GM21390 (cell line): ENCODE measurements around the gene NRG2.
A peak's percentile ranks its signal among the peaks of the same experiment; 100 is the strongest.

Experiments used
- ATAC-seq: cut with Tn5 transposase; IDR thresholded peaks from one replicate; pipeline ENCODE4 v1.9.1; 2021; ENCODE audit not compliant: unreplicated experiment

Gene NRG2

DNA sequence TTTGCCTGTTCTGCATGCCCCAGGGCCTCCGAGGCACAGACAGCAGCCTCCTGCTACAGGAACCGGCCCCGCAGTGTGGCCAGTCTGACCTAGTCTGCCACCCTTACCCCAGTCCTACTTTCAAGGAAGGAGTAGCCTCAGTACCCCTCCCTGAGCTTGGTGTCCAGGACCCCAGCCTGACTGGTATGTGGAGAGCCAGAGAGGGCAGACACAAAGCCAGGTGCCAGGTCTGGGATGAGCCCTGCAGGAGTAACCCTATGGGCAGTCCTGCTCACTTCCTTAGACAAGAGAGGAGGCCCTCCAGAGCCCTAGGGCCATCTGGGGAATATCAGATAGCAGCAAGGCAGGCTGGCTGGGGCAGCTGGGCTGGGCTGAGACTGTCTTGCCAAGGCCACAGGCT is 67.8 kb downstream of the NRG2 start:
- no peak for ATAC-seq

- no peak for ATAC-seq
Observed at GRCh38 chr5:139974661-139975060, 68.4 kb downstream of the NRG2 start.

GRCh38 chr5:139971202-139971725 is 71.8 kb downstream of the NRG2 start:
- ATAC-seq = no peak

DNA sequence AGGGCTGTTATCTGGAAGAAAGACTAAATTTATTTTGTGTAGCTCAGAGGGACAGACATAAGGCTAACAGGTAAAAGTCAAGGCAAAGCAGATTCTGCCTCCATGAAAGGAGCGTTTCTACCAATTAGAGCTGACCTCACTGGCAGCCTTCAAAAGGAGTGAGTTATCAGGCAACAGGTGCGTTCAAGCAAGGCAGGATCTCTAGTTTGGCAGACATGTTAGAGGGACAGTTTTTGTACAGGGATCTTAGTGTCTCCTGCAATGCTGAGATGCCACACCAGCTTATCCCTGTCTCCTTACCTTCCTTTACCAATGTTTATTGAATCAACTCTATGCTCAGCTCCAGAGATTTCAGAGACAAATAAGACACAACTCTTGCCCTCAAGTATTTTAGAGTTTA is 73.8 kb downstream of the NRG2 start:
- no peak for ATAC-seq

DNA sequence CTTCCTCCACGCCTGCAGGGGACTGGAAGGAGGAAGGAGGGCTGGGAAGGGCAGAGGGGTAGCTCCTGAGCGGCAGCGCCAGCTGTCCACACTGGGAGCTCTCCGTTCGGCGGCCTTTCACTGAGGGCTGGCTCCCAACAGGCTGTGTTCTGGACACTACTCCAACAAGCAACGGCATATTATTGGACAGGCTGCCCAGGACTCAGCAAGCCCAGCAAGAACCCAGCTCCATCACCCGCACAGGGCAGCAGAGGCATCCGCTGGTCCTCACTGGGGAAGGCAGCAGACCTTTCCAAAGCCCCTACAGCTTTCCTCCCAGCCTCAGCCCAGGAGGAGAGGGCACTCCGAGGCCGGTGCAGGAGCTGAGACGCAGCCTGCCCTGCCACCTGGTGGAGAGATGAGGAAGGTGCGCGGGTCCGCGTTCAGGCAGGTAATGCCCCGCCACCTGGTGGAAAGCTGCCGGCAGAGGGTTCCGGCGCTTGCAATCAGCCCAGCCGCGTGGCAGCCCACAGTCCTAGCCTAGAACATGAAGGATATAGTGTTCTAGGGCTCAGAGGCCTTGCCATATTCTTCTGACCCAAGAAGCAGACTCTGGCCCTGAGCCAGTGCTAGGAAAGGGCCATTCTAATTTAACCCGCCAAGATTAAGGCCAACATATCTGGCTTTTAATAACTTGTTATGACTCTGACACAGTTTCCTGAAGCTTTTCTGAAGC is 74.4 kb downstream of the NRG2 start:
- ATAC-seq = peak; percentile 97

DNA sequence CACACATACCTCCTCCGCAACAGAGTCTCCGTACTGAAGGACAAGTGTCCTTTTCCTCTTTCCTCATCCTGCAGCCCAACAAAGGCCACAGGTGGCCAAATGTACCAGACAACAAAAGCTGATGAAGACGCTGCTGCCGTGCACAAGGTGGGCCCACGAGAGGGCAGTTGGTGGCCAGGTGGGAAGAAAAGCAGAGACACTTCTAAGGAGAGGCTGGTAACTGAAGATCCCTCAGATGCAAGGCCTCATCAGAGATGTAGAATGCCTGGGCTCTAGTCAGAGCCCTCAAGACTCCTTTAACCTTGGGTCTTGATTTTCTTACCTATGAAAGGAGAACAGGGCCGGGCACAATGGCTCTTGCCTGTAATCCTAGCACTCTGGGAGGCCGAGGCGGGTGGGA is 75.7 kb downstream of the NRG2 start:
- ATAC-seq = no peak

GRCh38 chr5:139966856-139967255 is 76.2 kb downstream of the NRG2 start:
- ATAC-seq = no peak

- no peak for ATAC-seq
Observed at GRCh38 chr5:139964994-139965565, 78.0 kb downstream of the NRG2 start.

GRCh38 chr5:139964266-139964993 is 78.7 kb downstream of the NRG2 start:
- ATAC-seq = no peak

DNA sequence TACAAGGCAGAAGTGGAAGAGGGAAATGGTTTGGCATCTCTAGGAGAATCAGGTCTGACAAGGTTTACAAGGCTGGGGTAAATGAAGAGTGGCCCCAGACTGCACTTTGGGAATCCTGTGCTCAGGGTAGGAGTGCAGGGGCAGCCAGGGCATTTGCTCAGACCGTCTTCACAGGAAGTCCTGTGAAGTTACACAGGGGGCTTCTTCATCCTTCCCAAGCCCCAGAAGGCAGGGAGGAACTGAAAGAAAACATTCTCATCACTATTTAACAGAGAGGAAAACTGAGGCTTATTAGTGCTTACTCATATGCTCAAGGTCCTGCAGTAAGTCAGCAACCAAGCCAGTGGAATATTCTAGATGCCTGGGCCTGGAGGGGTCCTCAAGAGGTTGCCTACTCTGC is 80.7 kb downstream of the NRG2 start:
- no peak for ATAC-seq

DNA sequence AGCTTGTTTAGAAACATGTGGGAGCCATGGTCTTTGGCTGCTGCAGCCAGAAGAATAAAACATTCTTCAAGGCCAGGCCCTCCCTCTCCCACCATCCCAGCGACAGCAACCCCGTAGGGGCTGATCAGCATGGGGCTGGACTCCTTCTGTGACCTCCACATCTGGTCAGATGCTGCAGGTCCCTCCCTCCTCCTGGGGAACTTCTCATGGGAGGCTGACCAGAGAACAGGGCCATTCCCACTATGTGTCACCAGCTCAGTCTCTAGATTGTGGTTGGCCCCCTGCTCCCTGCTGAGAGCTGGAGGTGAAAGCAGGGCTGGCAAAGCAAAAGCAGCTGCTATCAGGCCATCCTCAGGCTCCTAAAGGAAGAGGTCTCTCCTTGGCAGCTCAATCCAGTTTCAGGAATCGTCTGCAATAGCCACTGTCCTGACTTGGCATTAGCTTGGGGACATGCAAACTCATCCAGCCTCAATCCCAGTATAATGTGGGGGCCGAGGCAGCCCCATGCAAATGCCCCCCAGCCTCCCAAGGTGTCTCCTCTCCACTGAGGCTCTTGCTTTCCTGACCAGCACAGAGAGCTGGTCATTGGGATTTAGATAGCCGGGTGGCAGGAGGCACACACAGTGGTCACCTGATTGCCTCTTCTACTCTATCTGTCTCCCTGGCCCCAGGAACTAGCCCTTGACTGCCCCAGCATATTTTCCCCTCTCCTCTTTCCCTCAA is 81.5 kb downstream of the NRG2 start:
- no peak for ATAC-seq

DNA sequence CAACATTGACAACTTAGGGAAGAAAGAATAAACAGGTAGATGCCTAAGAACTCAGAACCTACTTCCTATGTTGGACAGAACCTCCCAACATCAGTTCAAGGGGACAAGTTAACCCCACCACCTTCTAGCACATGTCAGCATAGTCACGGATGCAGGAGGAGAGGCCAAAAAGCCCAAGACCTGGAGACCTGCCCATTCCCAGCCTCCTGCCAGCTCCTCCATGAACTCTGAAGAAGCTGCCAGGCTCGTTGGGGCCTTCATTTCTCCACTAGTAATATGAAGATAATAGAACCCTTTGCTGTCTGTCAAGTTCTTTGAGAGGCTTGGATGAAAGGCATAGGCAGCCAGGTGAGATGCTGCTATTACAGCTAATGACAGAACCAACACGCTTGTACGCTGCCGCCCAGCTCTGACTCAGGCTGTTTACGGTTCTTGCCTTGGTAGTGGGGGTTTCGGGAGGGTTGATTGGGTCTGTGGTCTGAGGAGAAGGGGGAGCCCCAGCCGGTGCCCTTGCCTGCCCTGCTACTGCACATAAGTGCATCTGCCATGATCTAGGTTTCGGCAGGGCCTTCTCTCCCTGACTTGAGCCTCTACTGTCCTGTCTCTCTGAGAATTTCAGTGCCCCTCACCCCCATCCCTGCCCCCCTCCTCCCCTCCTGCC is 82.2 kb downstream of the NRG2 start:
- no peak for ATAC-seq

DNA sequence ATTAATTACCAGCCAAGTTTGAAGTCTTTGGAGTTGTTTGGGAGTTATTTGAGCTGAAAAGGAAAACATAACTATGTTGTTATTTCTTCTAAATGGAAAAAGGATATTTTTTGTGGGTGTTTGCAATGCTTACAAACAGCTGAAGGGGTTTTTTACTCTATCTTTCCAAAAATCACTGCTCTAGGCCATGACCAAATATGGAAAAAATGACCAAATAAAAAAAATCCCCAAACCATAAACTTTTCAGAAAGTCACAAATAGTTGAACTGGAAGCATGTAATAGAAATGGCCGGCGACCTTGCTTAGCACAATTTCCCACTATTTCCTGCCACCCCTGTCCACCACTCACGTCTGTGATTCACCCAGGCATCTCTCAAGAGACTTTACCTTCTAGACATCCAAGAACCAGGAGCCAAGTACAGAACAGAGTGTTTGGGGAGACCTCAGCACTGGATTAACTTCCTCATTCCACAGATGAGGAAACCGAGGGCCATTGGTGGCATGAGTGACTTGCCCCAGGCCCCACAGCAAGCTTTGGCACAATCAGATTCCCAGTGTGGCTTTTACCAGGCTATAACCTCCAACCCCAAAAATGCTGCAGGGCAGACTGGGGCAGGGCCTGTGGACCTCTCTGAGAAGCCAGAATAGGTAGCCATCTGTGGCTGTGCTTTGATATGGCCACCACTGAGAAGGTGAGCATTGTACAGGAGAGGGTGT is 84.5 kb downstream of the NRG2 start:
- no peak for ATAC-seq

- ATAC-seq = no peak
Observed at GRCh38 chr5:139956342-139956741, 86.8 kb downstream of the NRG2 start.

GRCh38 chr5:139955616-139956273 is 87.4 kb downstream of the NRG2 start:
- no peak for ATAC-seq

DNA sequence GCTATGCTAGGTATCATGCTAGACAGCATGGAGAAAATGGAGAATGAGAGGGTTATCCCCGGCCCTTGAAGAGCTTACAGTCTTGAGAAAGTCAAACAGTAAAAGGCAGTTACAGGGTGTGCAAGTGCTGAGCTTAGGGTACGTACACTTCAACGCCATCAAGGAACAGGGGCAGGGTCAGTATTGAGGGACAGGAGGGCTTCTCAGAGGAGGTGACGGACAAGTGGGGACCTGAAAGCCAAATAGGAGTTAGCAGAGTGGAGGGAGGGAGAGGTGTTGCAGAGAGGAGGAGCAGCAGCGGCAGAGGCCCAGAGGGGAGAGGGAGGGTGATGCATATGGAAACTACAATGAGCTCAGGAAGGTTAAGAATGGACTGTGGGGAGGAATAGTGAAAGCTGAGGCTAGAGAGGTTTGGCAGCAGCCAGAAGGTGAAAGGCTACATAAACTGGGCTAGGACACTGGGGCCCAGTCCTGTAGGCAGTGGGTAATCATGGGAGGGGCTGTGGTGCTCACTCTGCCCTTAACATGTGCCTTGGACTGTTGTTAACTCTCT is 88.0 kb downstream of the NRG2 start:
- ATAC-seq = peak; percentile 66

DNA sequence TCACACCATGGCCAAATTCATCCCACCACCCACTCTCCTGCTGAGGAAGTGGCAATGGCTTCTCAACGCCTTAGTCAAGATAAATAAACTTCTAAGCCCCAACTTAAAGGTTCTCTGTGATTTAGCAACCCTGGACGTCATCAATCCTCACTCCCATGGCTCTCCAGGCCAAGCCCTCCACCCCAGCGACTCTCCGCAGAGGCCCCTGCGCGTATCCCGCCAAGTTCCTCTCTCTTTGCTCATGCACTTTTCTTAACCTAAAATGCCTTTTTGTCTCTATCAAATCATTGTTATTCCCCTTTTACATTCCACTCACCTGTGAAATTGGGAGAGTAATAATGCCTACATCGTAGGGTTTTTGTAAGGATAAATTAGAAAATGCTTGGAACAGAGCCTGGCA is 88.6 kb downstream of the NRG2 start:
- ATAC-seq = no peak

GRCh38 chr5:139954022-139954421 is 89.1 kb downstream of the NRG2 start:
- ATAC-seq = no peak

DNA sequence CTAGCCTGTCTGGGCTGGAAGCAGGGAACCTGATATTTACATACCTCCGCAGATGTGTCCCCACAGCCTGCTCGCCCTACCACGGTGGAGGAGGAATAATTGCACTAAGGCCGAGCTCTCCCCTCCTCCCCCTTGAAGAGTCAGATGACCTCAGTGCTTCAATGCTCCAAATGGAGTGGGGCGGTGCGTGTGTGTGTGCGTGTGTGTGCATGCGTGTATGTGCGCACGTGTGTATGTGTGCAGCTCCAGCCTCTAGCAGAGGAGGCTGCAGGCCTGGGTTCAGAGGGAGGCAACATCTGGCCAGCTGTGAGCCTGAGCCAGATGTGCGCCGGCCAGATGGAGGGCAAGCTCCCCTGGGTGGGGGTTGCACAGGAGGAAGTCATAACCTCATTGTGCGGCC is 90.5 kb downstream of the NRG2 start:
- ATAC-seq = no peak
